H1 (cell line): Measurements from ENCODE around the gene PLLP. TPM values are rescaled to one million over a fixed set of nuclear protein-coding genes. Genes with fewer than 3 reads are reported as not detected.

Experiments
- CTCF ChIA-PET: fragments of 300-600 bp; sonication (Branson Sonifier 250); formaldehyde crosslinking; loops from one replicate; lab custom pipeline; 2021; ENCODE audit not compliant: partially characterized antibody; lab: Charles Lee
- POLR2A ChIA-PET: fragments of 300-600 bp; sonication (Branson Sonifier 250); formaldehyde crosslinking; loops from one replicate; lab custom pipeline; 2021; ENCODE audit warnings: inconsistent platforms; ENCODE audit not compliant: partially characterized antibody; lab: Charles Lee
- DNase-seq, 2 experiments: peaks; one replicate each; pipeline versions ENCODE4 v3.0.0 to v3.0.0-alpha.2; 2010 to 2022; ENCODE audit warnings: low spot score in 2 of 2, low read depth in 1 of 2, mixed read lengths in 1 of 2
- FAIRE-seq: peaks from 2 replicates; lab custom pipeline; 2011; peaks lifted over from hg19 to GRCh38; lab: Jason Lieb, UNC
- H2AFZ ChIP-seq: 2 replicates; pipeline ENCODE4 v1.8.1; 2012; ENCODE audit warnings: low read length, inconsistent platforms
- H2AK5ac ChIP-seq: 2 replicates; pipeline ENCODE4 v1.6.1; 2013; ENCODE audit warnings: low read depth, low read length
- H2BK120ac ChIP-seq: replicated peaks from 2 replicates; pipeline ENCODE3; 2013; ENCODE audit warnings: low read depth, low read length, inconsistent platforms
- H2BK12ac ChIP-seq: 2 replicates; pipeline ENCODE4 v1.6.1; 2013; ENCODE audit warnings: low read depth, low read length
- H2BK15ac ChIP-seq: 2 replicates; pipeline ENCODE4 v1.6.1; 2013; ENCODE audit warnings: low read length
- H2BK20ac ChIP-seq: 2 replicates; pipeline ENCODE4 v1.6.1; 2013; ENCODE audit warnings: low read length
- H2BK5ac ChIP-seq: 2 replicates; pipeline ENCODE4 v1.6.1; 2013; ENCODE audit warnings: low read depth, low read length
- H3K14ac ChIP-seq: 2 replicates; pipeline ENCODE4 v1.6.1; 2013; ENCODE audit warnings: inconsistent platforms; ENCODE audit not compliant: insufficient read length
- H3K18ac ChIP-seq: 2 replicates; pipeline ENCODE4 v1.6.1; 2013; ENCODE audit warnings: low read length; ENCODE audit errors: extremely low read depth
- H3K23ac ChIP-seq: 2 replicates; pipeline ENCODE4 v1.6.1; 2013; ENCODE audit warnings: inconsistent platforms; ENCODE audit not compliant: insufficient read length
- H3K23me2 ChIP-seq: 2 replicates; pipeline ENCODE4 v1.6.1; 2013; ENCODE audit warnings: low read depth, low read length
- H3K27ac ChIP-seq: 2 replicates; pipeline ENCODE4 v1.6.1; 2011; ENCODE audit warnings: low read depth, low read length, inconsistent platforms
- H3K27me3 ChIP-seq, 4 experiments: replicated peaks in 1 of 4; 1 replicate in 1 of 4; 2 replicates in 3 of 4; pipeline versions ENCODE4 v1.6.1 to v1.8.1; 2011 to 2013; ENCODE audit warnings: low read length in 3 of 4, mild to moderate bottlenecking in 3 of 4, inconsistent platforms in 2 of 4, mixed read lengths in 2 of 4, moderate library complexity in 1 of 4; ENCODE audit not compliant: control insufficient read depth in 3 of 4, insufficient read depth in 3 of 4; ENCODE audit errors: extremely low read depth in 1 of 4
- H3K36me3 ChIP-seq, 4 experiments: 2 replicates each; pipeline versions ENCODE4 v1.6.1 to v1.8.1; 2011 to 2013; ENCODE audit warnings: mild to moderate bottlenecking in 4 of 4, low read length in 3 of 4, moderate library complexity in 2 of 4, control low read depth in 1 of 4, inconsistent platforms in 1 of 4; ENCODE audit not compliant: insufficient read depth in 4 of 4, control insufficient read depth in 2 of 4
- H3K4ac ChIP-seq: replicated peaks from 2 replicates; pipeline ENCODE3; 2013; ENCODE audit warnings: low read length, low read depth, mixed read lengths, inconsistent platforms; ENCODE audit not compliant: insufficient read length
- H3K4me1 ChIP-seq, 4 experiments: replicated peaks in 1 of 4; 1 replicate in 1 of 4; 2 replicates in 3 of 4; pipeline versions ENCODE4 v1.6.1 to v1.8.1; 2011 to 2013; ENCODE audit warnings: low read length in 3 of 4, inconsistent platforms in 2 of 4, mixed read lengths in 1 of 4; ENCODE audit not compliant: insufficient read depth in 4 of 4, control insufficient read depth in 3 of 4
- H3K4me2 ChIP-seq, 2 experiments: 2 replicates each; pipeline versions ENCODE4 v1.6.1 to v1.8.1; 2011 to 2013; ENCODE audit warnings: low read depth in 2 of 2, low read length in 2 of 2, control low read depth in 1 of 2, inconsistent platforms in 1 of 2, mild to moderate bottlenecking in 1 of 2; ENCODE audit not compliant: insufficient read depth in 1 of 2
- H3K4me3 ChIP-seq, 4 experiments: fragments of 200-600, 300-600 bp in 1 of 4; sonication (generic), shearing (Covaris generic), sonication (Bioruptor Twin) in 1 of 4; 2 replicates each; pipeline versions ENCODE4 v1.5.1 to v1.8.1; 2011 to 2016; ENCODE audit warnings: low read length in 4 of 4, low read depth in 3 of 4, control low read depth in 2 of 4, inconsistent platforms in 2 of 4, mild to moderate bottlenecking in 2 of 4, mixed read lengths in 1 of 4, moderate library complexity in 1 of 4; ENCODE audit not compliant: insufficient read depth in 2 of 4; ENCODE audit errors: extremely low read depth in 1 of 4
- H3K56ac ChIP-seq: replicated peaks from 2 replicates; pipeline ENCODE3; 2013; ENCODE audit warnings: low read depth, mild to moderate bottlenecking, mixed read lengths, low read length, inconsistent platforms; ENCODE audit not compliant: insufficient read length
- H3K79me1 ChIP-seq: 2 replicates; pipeline ENCODE4 v1.6.1; 2013; ENCODE audit warnings: low read depth, low read length, control low read depth
- H3K79me2 ChIP-seq, 2 experiments: 2 replicates each; pipeline versions ENCODE4 v1.6.1 to v1.8.1; 2012 to 2013; ENCODE audit warnings: low read length in 2 of 2, mild to moderate bottlenecking in 2 of 2, inconsistent platforms in 1 of 2; ENCODE audit not compliant: insufficient read depth in 2 of 2, control insufficient read depth in 1 of 2
- H3K9ac ChIP-seq, 4 experiments: replicated peaks in 1 of 4; 1 replicate in 1 of 4; 2 replicates in 3 of 4; pipeline versions ENCODE4 v1.6.1 to v1.8.1; 2011 to 2013; ENCODE audit warnings: low read depth in 3 of 4, low read length in 3 of 4, control low read depth in 2 of 4, mild to moderate bottlenecking in 2 of 4, moderate library complexity in 2 of 4, inconsistent platforms in 1 of 4; ENCODE audit errors: extremely low read depth in 1 of 4
- H3K9me3 ChIP-seq, 2 experiments: 2 replicates each; pipeline versions ENCODE4 v1.6.1 to v1.8.1; 2012 to 2013; ENCODE audit warnings: mild to moderate bottlenecking in 2 of 2, moderate library complexity in 2 of 2, control low read depth in 1 of 2, inconsistent platforms in 1 of 2, low read depth in 1 of 2, low read length in 1 of 2, mixed read lengths in 1 of 2; ENCODE audit not compliant: insufficient read depth in 2 of 2
- H4K20me1 ChIP-seq, 2 experiments: replicated peaks in 1 of 2; 2 replicates each; pipeline versions ENCODE3 to v1.8.1; 2011 to 2013; ENCODE audit warnings: inconsistent platforms in 2 of 2, low read length in 2 of 2, mild to moderate bottlenecking in 1 of 2; ENCODE audit not compliant: insufficient read depth in 2 of 2, control insufficient read depth in 1 of 2
- H4K5ac ChIP-seq: 2 replicates; pipeline ENCODE4 v1.6.1; 2013; ENCODE audit warnings: low read length, low read depth, mixed read lengths, inconsistent platforms; ENCODE audit not compliant: insufficient read length
- H4K8ac ChIP-seq: 2 replicates; pipeline ENCODE4 v1.8.0; 2013; ENCODE audit warnings: mild to moderate bottlenecking, moderate library complexity, low read length, inconsistent platforms; ENCODE audit not compliant: insufficient read depth; ENCODE audit errors: extremely low read depth
- H4K91ac ChIP-seq: replicated peaks from 2 replicates; pipeline ENCODE3; 2013; ENCODE audit warnings: low read length, mixed read lengths, inconsistent platforms; ENCODE audit not compliant: insufficient read length
- ATF3 ChIP-seq: IDR thresholded peaks from 2 replicates; pipeline ENCODE4 v1.6.1; 2011; ENCODE audit warnings: low read depth, mild to moderate bottlenecking, low read length; ENCODE audit not compliant: insufficient read depth
- EZH2 ChIP-seq: fragments of 200-600 bp; sonication (generic); IDR thresholded peaks from 2 replicates; pipeline ENCODE4 v1.7.1; 2012; ENCODE audit warnings: low read depth, mild to moderate bottlenecking, moderate library complexity, low read length, inconsistent platforms; ENCODE audit not compliant: severe bottlenecking
- KDM4A ChIP-seq: IDR thresholded peaks from one replicate; pipeline ENCODE4 v1.7.1; 2012; ENCODE audit warnings: low read depth, mild to moderate bottlenecking, moderate library complexity, low read length, inconsistent platforms; ENCODE audit not compliant: severe bottlenecking
- RFX5 ChIP-seq: IDR thresholded peaks from 2 replicates; pipeline ENCODE4 v1.6.1; 2011; ENCODE audit warnings: low read depth, low read length, improper control_type of control experiment, borderline replicate concordance
- SRF ChIP-seq: IDR thresholded peaks from 2 replicates; pipeline ENCODE4 v1.6.1; 2011; ENCODE audit warnings: mild to moderate bottlenecking, low read depth, low read length, moderate library complexity
- WGBS, 2 experiments: shearing (Covaris generic) in 1 of 2; methylation state at CpG; one replicate each; pipeline versions ENCODE4 v1.1.6 to v1.1.7; 2013 to 2015; ENCODE audit warnings: low lambda C conversion rate in 2 of 2, mixed read lengths in 2 of 2, inconsistent platforms in 1 of 2, low coverage in 1 of 2, missing lambda C conversion rate in 1 of 2; ENCODE audit not compliant: insufficient replicate concordance in 2 of 2, insufficient coverage in 1 of 2, insufficient read length in 1 of 2; ENCODE audit errors: extremely low coverage in 1 of 2, missing lambda C conversion rate in 1 of 2; 5-methylcytosine and 5-hydroxymethylcytosine counted together
- polyA plus RNA-seq, 7 experiments: library from polyadenylated mRNA; depleted of rRNA in 3 of 7; stranded (reverse) in 5 of 7; unstranded in 2 of 7; fragments of >200 nt in 5 of 7; fragments of 200-250 nt in 2 of 7; gene quantifications; 1 replicate in 5 of 7; 2 replicates in 1 of 7; 4 replicates in 1 of 7; pipeline versions ENCODE4 v1.2.1 to v1.2.3, GENCODE V29; 2011 to 2013; ENCODE audit warnings: missing spikeins in 2 of 7, mixed read lengths in 2 of 7
- total RNA-seq: library from RNA; stranded (reverse); fragmentation: NEBNext Ultra II Directional; extraction: Animal tissue kit (Norgen Biotek cat#: 25700); gene quantifications from 2 replicates; pipeline ENCODE4 v1.2.1, GENCODE V29; 2021

PLLP gene
- total and polyA plus RNA-seq, 2 of the 8 experiments (the other 6 are each of a cell fraction or from before 2014, with no cell fraction given) = 2.9 to 10.6 TPM

- H3K9ac ChIP-seq = peak within 1 kb of the TSS; percentile 36 to 74 (median 50); a peak in 6 of 7 replicates
- no peak within 1 kb of the TSS for H2AK5ac ChIP-seq
- H3K56ac ChIP-seq = peak within 1 kb of the TSS; percentile 9
- CTCF ChIA-PET = interaction anchor here (1.1 to 2.5 kb wide), 5 partner anchors 11 to 173 kb away, joined by 3 to 7 read pairs (median 3); partner anchors contain the start of genes CCL17 and CPNE2
- H3K18ac ChIP-seq = 0 out of 2 replicates have a peak within 1 kb of the TSS, but pooled peaks have one; percentile 42
- H4K5ac ChIP-seq = peak within 1 kb of the TSS; percentile 73
- H2BK12ac ChIP-seq = no peak within 1 kb of the TSS
- DNase-seq = peak; percentile 91 to 95
- H3K79me1 ChIP-seq = no peaks in the 10 kb centered on the region; the same call in 1 of the 2 replicates
- POLR2A ChIA-PET = interaction anchor here (0.6 to 1.7 kb wide), 5 partner anchors 9 to 59 kb away, joined by 3 to 5 read pairs (median 4); partner anchors contain the start of gene PSME3IP1
- FAIRE-seq = no peak
- no peak within 1 kb of the TSS for H3K14ac ChIP-seq
- no peaks in the 10 kb centered on the region; a peak in 1 of 7 replicates for H3K4me1 ChIP-seq
- H4K20me1 ChIP-seq = peaks cover 0 to 2% of the 10 kb centered on the region in 2 experiments
- H3K4me3 ChIP-seq = peak within 1 kb of the TSS; percentile 46 to 78 (median 63)
- H2BK5ac ChIP-seq = no peak within 1 kb of the TSS; the same call in 1 of the 2 replicates
- H3K79me2 ChIP-seq = no peaks in the 10 kb centered on the region
- peak within 1 kb of the TSS; percentile 87 for H4K8ac ChIP-seq
- H3K27ac ChIP-seq = no peak within 1 kb of the TSS
- peaks cover 3% of the 10 kb centered on the region for H3K23me2 ChIP-seq
- H2BK15ac ChIP-seq = no peak within 1 kb of the TSS
- H3K4me2 ChIP-seq = peak within 1 kb of the TSS; percentile 55 to 67
- H3K36me3 ChIP-seq = no peaks in the 10 kb centered on the region
- no peak within 1 kb of the TSS for H3K23ac ChIP-seq
- no peaks in the 10 kb centered on the region for H3K9me3 ChIP-seq
- H4K91ac ChIP-seq = peak within 1 kb of the TSS; percentile 45
- H3K27me3 ChIP-seq = no peaks in the 10 kb centered on the region
- WGBS, 2 experiments = 2% methylated on average over 63 of the region's 77 CpGs; no CpG with 5 or more reads in 1 of the 2 experiments
- H2BK120ac ChIP-seq = no peak within 1 kb of the TSS
- H2BK20ac ChIP-seq = no peak within 1 kb of the TSS
- no peak within 1 kb of the TSS for H3K4ac ChIP-seq
- peak within 1 kb of the TSS; percentile 99 for H2AFZ ChIP-seq
- TF ChIP-seq ATF3 = no peak
- no peak for TF ChIP-seq RFX5
- no peak for TF ChIP-seq EZH2
- TF ChIP-seq KDM4A = peak; percentile 18
- TF ChIP-seq SRF = no peak
Observed at GRCh38 chr16:57244767-57245471, 39.6 kb downstream of the PLLP start, which contains the start of gene ARL2BP. ARL2BP (plus strand) TSS chr16:57245259; CDS start chr16:57245368, 109 bp downstream.
